Uterus (tissue), 2 donors: ENCODE results near the gene MINDY4.

ENCODE experiments used
- POLR2A ChIP-seq, 2 donors: fragments of 450-650 bp; IDR thresholded peaks; one replicate each; pipeline ENCODE4 v1.6.1; 2016; ENCODE audit warnings: antibody characterized with exemption in 2 of 2, mild to moderate bottlenecking in 1 of 2, moderate library complexity in 1 of 2
- TF ChIP-seq, protein P1 (sequence below), 4 experiments: fragments of 200-600 bp in 2 of 4; fragments of 450-650 bp in 2 of 4; sonication (generic) in 2 of 4; IDR thresholded peaks; one replicate each; pipeline ENCODE4 v1.5.1; 2016 to 2019; ENCODE audit warnings: antibody characterized with exemption in 4 of 4, mild to moderate bottlenecking in 2 of 4, moderate library complexity in 1 of 4

DNA sequence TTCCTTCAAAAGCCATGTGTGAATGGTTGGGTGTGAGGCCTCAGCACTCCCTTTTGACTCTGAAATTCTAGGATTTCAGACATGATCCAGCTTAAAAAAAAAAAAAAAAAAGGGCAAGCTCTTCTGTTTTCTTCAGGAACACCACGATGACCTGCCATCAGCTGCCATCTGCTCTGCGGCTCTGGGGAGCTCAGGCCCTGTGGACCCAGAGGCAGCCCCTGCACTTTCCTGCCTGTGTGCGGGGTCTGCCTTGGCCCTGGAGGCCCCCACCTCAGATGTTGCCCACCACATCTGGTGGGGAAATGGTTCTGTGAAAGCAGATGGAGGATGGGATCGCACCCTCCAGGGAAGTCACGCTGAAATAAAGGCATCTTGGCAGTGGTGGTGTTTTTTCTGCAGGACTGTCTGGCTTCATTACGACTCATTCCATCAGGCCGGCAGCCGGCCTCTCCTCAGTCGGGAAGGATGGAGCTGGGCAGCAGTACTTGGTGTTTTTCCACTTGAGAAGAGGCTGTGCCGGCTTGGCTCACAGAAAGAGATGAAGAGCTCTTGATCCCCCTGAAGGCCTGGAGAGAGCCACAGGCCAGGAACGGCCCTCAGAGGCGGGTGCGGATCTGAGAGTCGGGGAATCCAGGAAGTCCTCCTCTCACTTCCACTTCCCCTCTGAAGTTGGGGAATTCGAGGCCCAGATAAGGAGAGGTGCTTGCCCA lies 74.4 kb downstream of the MINDY4 start:
- TF ChIP-seq, protein P1, sequence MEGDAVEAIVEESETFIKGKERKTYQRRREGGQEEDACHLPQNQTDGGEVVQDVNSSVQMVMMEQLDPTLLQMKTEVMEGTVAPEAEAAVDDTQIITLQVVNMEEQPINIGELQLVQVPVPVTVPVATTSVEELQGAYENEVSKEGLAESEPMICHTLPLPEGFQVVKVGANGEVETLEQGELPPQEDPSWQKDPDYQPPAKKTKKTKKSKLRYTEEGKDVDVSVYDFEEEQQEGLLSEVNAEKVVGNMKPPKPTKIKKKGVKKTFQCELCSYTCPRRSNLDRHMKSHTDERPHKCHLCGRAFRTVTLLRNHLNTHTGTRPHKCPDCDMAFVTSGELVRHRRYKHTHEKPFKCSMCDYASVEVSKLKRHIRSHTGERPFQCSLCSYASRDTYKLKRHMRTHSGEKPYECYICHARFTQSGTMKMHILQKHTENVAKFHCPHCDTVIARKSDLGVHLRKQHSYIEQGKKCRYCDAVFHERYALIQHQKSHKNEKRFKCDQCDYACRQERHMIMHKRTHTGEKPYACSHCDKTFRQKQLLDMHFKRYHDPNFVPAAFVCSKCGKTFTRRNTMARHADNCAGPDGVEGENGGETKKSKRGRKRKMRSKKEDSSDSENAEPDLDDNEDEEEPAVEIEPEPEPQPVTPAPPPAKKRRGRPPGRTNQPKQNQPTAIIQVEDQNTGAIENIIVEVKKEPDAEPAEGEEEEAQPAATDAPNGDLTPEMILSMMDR (IDR thresholded peaks at IDR 0.05) = no peak
- TF ChIP-seq POLR2A (IDR thresholded peaks at IDR 0.05) = no peak
